ENCODE results near the gene COG1.

DNA sequence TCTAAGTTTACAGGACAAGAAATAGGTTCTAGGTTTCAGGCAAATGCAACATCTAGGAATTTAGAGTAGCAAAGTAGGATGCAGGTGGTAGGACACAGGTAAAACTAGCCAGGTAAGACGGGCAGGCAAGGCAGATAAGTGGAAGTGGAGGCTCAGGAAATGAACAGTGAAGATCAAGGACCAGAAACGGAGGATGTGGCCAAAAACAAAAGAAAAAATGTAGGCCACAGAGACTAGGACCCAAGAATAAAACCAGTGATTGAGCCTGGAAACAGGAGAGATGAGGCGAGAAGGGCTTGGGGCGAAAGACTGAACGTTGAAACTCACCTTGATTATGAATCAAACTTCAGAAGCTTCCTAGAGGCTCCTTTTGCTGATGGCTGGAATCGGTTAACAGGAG lies 44.9 kb downstream of the COG1 start:
- TF ChIP-seq, protein P1, sequence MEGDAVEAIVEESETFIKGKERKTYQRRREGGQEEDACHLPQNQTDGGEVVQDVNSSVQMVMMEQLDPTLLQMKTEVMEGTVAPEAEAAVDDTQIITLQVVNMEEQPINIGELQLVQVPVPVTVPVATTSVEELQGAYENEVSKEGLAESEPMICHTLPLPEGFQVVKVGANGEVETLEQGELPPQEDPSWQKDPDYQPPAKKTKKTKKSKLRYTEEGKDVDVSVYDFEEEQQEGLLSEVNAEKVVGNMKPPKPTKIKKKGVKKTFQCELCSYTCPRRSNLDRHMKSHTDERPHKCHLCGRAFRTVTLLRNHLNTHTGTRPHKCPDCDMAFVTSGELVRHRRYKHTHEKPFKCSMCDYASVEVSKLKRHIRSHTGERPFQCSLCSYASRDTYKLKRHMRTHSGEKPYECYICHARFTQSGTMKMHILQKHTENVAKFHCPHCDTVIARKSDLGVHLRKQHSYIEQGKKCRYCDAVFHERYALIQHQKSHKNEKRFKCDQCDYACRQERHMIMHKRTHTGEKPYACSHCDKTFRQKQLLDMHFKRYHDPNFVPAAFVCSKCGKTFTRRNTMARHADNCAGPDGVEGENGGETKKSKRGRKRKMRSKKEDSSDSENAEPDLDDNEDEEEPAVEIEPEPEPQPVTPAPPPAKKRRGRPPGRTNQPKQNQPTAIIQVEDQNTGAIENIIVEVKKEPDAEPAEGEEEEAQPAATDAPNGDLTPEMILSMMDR (IDR thresholded peaks at IDR 0.05; ENCODE audit: borderline replicate concordance, extremely low read depth, low read length, poor library complexity, severe bottlenecking) = no peak
- TF ChIP-seq EZH2 (IDR thresholded peaks at IDR 0.05; ENCODE audit: borderline replicate concordance, low read depth, low read length, severe bottlenecking) = no peak

Measured in DND-41 (cell line).